Adipose tissue (tissue), 3 donors: ENCODE data around the gene TMEM255B. TPM values are rescaled to one million over a fixed set of nuclear protein-coding genes. Genes with fewer than 3 reads are reported as not detected.
"Not testable (repeated sequence)": the region's sequence is repeated elsewhere in the genome, so short reads cannot be mapped to it uniquely, and the experiment has no call there.

Source experiments
- H3K27ac ChIP-seq: one replicate; pipeline ENCODE4 v1.5.1; 2013; ENCODE audit warnings: low read depth, low read length
- WGBS, 3 donors: extraction: QIAGEN DNeasy Blood & Tissue Kit; methylation state at CpG; one replicate each; pipeline ENCODE4 v1.1.7; 2013; 5-methylcytosine and 5-hydroxymethylcytosine counted together
- polyA plus RNA-seq, 3 donors: library from polyadenylated mRNA; stranded (reverse); fragments of 200-250 nt; gene quantifications; one replicate each; pipeline ENCODE4 v1.2.3, GENCODE V29; 2013
- donor health status: healthy with polysubstance abuse.
- donor health status: Bipolar disorder and iron deficiency.
- donor health status: healthy.

Gene TMEM255B
- polyA plus RNA-seq, 3 donors: 3.9 to 24.7 (median 14.2) TPM

DNA sequence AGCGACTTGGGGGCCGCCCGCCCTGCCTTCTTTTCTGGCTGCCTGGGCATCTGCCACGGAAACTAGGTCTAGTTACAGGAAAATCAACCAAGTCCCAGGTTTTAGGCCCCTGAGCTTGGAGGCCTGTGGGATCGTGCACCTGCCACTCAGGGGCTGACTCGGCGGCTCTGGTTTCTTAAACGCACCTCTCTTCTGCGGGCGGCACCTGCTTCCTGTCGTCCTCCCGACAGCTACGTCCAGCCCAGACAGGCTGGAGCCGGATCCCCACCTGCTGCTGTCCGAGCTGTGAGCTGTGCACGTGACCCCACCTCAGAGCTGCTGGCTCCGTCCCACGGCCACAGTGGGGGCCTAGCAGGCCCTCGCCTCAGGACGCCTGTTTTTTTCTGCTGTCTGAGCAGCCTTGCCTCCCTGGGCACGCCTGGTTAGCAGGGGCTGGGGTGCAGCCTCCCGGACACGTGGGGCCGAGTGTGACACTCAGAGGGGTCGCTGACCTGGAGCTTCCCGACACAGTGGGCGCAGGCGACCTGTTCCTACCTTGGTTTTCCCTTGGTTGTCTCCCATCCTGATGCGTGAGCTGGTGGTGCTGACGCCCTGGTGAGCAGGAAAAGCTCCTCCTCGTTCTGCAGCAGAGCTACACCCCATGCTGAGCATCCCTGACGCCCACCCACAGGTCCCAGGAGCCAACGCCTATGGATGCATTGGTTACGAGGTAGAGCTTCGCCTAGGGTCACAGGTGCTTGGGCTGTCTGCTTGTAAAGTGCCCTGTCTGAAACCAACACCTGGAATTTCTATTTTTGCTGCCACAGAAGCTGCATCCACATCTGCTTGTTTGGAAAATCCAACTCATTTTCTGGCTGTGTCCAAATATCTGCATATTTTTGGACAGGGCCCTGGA lies 17.5 kb downstream of the TMEM255B start:
- H3K27ac ChIP-seq: no peak overlapping the region
- WGBS, 3 donors: 57 to 66% (median 66%) methylated on average over 35 of the region's 35 CpGs

DNA sequence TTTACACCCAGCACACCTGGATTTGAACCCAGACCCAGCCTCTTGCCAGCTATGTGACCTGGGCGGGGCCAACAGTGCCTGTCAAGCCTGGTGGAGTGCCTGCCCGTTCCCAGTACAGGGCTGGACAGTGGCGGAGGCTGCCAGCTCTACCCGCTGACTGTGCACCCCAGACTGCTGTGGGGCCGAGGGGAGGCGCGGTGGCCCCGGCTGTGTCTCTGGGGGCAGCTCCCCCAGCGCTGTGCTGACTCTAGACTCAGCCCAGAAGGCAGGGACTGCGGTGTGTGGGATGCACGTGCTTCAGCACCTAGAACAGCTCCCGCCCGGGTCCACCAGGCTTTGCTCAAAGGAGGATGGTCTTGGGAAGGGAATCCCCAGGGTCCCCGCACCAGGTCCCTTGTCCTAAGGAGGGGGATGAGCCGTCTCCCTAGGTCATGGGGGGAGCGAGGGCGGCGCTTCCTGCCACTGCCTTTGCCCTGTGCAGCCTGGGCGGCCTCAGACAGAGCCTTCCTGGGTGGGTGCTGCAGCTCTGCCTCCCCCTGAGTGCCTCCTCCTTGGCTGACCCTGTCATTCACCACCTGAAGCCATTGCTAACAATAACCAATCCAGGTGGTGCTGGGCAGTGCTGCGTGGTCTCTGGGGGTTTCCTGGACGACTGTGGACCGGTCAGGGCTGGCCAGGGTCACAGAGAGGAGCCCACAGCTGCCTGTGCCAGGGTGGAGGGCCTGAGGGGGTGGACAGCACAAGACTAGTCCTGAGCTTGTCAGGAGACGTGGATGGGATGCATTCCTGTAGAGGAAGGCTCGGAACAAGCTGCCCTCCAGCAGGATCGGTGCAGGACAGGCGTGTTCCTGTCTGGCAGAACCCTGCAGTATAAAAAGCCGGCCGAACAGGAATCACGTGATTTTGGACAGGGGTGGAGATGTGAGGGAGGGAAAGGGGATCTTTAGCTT lies 18.6 kb downstream of the TMEM255B start:
- H3K27ac ChIP-seq: no peak overlapping the region
- WGBS, 3 donors: 37 to 44% (median 37%) methylated on average over 29 of the region's 29 CpGs

DNA sequence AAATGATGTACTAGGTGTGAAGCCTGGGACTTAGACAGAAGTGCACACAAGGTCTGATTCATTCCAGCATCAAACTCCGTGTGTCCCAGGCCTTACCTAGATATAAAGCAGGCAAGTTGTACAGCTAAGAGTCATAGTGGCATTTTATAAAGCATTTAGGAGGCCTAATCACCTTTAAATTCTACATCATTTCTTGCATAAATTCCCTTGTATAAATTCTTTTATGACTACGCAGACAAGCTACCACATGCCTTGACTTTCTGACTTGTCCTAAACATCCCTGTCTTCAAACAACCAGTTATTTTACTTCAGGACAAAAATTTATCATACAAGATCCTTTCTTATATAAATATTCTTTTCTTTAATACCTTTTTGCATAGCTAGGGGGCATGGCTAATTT lies 22.5 kb downstream of the TMEM255B start:
- WGBS, 3 donors: 76 to 89% (median 85%) methylated on average over 2 of the region's 2 CpGs
- H3K27ac ChIP-seq: no peak overlapping the region

- 77 to 83% (median 81%) methylated on average over 14 of the region's 14 CpGs for WGBS, 3 donors
- no peak overlapping the region for H3K27ac ChIP-seq
These were observed 23.4 kb downstream of the TMEM255B start for GRCh38 chr13:113782472-113782871.

DNA sequence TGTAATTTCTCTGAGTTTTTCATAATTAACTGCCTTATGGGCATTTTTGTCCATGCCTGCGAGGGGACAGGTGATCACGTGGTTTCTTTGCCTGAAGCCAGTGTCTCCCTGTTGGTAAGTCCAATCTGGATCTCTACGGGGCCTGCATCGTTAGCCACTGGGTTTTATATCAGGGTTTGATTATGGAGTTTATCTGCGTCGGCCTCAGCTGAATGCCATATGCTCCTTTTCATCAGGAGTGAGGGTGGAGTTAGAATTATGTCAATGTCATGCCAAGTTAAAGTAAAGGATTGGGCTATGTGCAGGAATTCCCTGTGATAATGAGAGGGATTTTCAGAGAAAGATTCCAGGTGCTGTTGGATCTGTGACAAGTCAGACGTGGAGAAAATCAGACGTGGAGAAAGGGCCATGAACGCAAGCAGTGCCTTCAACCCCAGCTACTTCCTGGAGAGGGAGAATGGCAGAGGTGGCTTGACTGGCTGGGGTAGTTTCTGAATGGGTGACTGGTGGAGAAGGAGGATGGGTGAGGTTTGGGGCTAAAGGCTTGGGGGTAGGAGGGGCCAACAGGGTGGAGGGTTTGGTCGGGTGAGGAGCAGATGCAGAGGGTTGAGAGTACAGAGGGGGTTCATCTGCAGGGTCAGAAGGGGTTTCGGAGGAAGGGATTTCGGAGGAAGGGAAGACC lies 24.3 kb downstream of the TMEM255B start:
- no peak overlapping the region for H3K27ac ChIP-seq
- 56 to 76% (median 76%) methylated on average over 12 of the region's 12 CpGs for WGBS, 3 donors

GRCh38 chr13:113783966-113784644 lies 25.1 kb downstream of the TMEM255B start:
- 80 to 85% (median 82%) methylated on average over 10 of the region's 10 CpGs for WGBS, 3 donors
- H3K27ac ChIP-seq: no peak overlapping the region

DNA sequence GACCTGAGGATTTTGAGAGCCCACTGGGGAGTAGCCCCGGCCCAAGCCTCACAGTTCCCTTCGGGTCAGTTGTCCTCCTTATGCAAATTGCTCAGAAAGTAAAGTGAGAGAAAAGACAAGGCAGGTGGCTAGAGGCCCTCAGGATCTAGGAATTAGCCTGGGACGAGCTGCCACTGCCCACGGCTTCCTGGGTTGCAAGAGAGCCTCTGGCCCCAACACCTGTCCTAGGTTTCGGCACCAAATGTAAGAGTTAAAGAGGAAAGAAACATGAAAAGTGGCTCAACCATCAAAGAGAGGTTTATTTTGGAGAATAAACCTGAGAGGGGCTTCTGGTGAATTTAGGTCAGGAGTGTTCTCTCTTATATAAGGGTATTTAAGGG lies 25.6 kb downstream of the TMEM255B start:
- H3K27ac ChIP-seq: no peak overlapping the region
- WGBS, 3 donors: 65 to 95% (median 78%) methylated on average over 5 of the region's 5 CpGs

DNA sequence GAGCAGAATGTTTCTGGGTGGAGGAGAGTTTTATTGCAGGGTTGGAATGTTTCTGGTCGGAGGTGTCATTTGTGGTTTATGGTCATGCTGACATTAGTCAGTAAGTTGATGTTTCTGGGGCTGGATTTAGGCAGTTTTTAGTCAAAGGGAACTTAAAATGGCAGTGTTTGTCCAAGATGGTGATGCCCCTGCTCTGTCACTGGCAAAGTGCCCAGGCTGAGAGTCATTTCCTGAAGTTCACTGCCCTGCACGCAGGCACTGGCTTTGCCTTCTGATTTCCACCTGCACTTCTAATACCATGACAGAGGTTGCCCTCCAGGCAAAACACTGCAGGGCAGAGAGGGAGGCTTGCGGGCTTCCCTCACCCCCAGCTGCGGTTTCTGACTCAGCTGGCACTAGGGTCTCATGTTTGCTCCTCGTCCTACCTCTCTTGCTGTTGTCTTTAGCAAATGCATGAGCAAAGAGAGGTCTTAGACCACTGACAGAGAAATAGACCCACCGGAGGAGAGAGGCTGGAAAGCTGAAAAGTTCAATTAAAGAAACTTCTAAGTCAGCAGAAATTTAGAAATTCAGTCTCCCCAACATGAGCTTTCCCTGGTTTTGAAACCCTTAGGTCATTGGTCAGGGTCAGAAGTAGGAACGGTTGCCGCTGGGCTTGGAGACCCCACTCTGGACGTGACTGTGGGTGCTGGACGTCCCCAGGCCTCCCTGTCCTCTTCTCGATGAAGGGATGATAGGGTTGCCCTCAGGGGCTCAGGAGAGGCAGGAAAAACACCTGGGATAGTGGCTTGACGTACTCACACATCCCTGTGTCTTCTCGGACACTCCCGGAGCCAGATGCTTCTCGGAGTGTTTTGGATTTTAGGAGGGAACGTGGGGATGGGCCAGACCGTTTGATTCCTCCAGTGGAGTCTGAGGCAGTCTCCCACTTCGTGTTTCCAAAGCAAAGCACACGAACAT lies 26.3 kb downstream of the TMEM255B start:
- WGBS, 3 donors: 81 to 88% (median 85%) methylated on average over 19 of the region's 19 CpGs
- H3K27ac ChIP-seq: no peak overlapping the region

GRCh38 chr13:113786262-113786841 lies 27.3 kb downstream of the TMEM255B start:
- H3K27ac ChIP-seq: no peak overlapping the region
- WGBS, 3 donors: 66 to 85% (median 77%) methylated on average over 17 of the region's 17 CpGs

DNA sequence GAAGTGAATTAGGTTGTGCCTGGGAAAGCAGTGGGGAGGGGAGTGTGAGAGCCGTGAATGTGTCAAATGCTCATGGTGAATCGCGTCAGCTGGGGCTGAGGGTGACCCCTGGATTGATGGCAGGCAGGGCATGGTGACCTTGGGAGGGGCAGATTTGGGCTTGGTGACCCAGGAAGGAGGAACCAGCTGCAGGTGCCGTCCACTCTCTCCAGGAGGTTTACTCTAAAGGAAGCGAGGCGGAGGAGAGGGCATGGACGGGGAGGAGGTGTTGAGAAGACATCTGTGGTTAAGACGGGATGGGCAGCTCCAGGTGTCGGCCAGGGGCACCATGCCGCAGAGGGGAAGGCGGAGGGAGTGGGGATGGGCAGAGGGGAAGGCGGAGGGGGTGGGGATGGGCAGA lies 28.7 kb downstream of the TMEM255B start:
- H3K27ac ChIP-seq: no peak overlapping the region
- 51 to 79% (median 78%) methylated on average over 11 to 12 of the region's 12 CpGs for WGBS, 3 donors

GRCh38 chr13:113788413-113789135 lies 29.5 kb downstream of the TMEM255B start:
- 84 to 87% (median 84%) methylated on average over 31 of the region's 31 CpGs for WGBS, 3 donors
- no peak overlapping the region for H3K27ac ChIP-seq

- 73 to 77% (median 75%) methylated on average over 6 of the region's 6 CpGs for WGBS, 3 donors
- no peak overlapping the region for H3K27ac ChIP-seq
These were observed 30.1 kb downstream of the TMEM255B start for GRCh38 chr13:113789167-113789566.

DNA sequence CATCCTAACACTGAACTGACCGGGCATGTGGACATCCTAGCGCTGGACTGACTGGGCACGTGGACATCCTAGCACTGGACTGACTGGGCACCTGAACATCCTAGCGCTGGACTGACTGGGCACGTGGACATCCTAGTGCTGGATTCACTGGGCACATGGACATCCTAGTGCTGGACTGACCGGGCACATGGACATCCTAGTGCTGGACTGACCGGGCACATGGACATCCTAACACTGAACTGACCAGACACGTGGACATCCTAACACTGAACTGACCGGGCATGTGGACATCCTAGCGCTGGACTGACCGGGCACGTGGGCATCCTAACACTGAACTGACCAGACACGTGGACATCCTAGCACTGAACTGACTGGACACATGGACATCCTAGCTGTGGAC lies 30.9 kb downstream of the TMEM255B start:
- WGBS, 3 donors: 85 to 91% (median 86%) methylated on average over 12 to 13 of the region's 13 CpGs
- H3K27ac ChIP-seq: not testable (repeated sequence)

- H3K27ac ChIP-seq: no peak overlapping the region
- WGBS, 3 donors: 70 to 86% (median 80%) methylated on average over 17 of the region's 17 CpGs
These were observed 32.2 kb downstream of the TMEM255B start for GRCh38 chr13:113791226-113791625.

- no peak overlapping the region for H3K27ac ChIP-seq
- WGBS, 3 donors: 63 to 71% (median 66%) methylated on average over 19 of the region's 19 CpGs
These were observed 32.7 kb downstream of the TMEM255B start for GRCh38 chr13:113791761-113792160.

GRCh38 chr13:113792236-113792770 lies 33.3 kb downstream of the TMEM255B start:
- no peak overlapping the region for H3K27ac ChIP-seq
- 65 to 81% (median 67%) methylated on average over 12 of the region's 12 CpGs for WGBS, 3 donors
